Measurements from ENCODE around the gene POLR3B. TPM values are rescaled to one million over a fixed set of nuclear protein-coding genes. Genes with fewer than 3 reads are reported as not detected.

Gene POLR3B
- total and polyA plus RNA-seq, 10 of the 15 experiments (the other 5 are each of a cell fraction or from before 2014, with no cell fraction given): 2.3 to 10.5 (median 8.0) TPM

GRCh38 chr12:106342397-106343213 lies 14.9 kb upstream of the POLR3B start:
- Histone ChIP-seq H3K4me3 (no peak overlapping the region), H3K4me1 (ENCODE audit: control insufficient read depth, insufficient read depth, low read length) (no peaks in the 10 kb centered on the region), H3K27me3 (replicated peaks in 1 of 2; ENCODE audit: control insufficient read depth in 2 of 2, insufficient read depth in 2 of 2, low read length in 1 of 2) (no peaks in the 10 kb centered on the region), H3K36me3 (ENCODE audit: control insufficient read depth in 2 of 2, insufficient read depth in 2 of 2, low read length in 1 of 2) (no peaks in the 10 kb centered on the region), H3K27ac (ENCODE audit: control insufficient read depth, insufficient read depth) (no peak overlapping the region), H3K9me3 (replicated peaks; ENCODE audit: control insufficient read depth, insufficient read depth, low read length) (no peaks in the 10 kb centered on the region), H3K9ac (ENCODE audit: control insufficient read depth, insufficient read depth, low read length) (no peak overlapping the region), H4K20me1 (ENCODE audit: control insufficient read depth, insufficient read depth) (no peaks in the 10 kb centered on the region), H3K79me2 (ENCODE audit: control insufficient read depth, insufficient read depth, low read length) (no peaks in the 10 kb centered on the region), H2AFZ (ENCODE audit: control insufficient read depth, low read depth, low read length) (no peak overlapping the region), H3K4me2 (ENCODE audit: control insufficient read depth, insufficient read depth) (no peak overlapping the region)
- FAIRE-seq: no peak
- DNase-seq (ENCODE audit: low read depth, low spot score): no peak
- RAD21 ChIA-PET (ENCODE audit: unreplicated experiment): no interaction called here
- ATAC-seq: no peak
- 56% methylated on average over 9 of the region's 9 CpGs for WGBS (ENCODE audit: insufficient coverage, insufficient replicate concordance, low lambda C conversion rate, missing lambda C conversion rate)
- in situ Hi-C loops (cut with MboI): no loop called here
- CTCF ChIA-PET: interaction anchor here (2.1 to 2.2 kb wide), 2 partner anchors 15 to 116 kb away, joined by 6 to 10 read pairs; partner anchors contain the start of gene POLR3B
- intact Hi-C loops (cut with micrococcal nuclease; ENCODE audit: unreplicated experiment): no loop called here
- no TSS peak for BruUV-seq (replicated peaks)
- POLR2A ChIA-PET: no interaction called here
- SMC1A ChIA-PET (ENCODE audit: uncharacterized antibody, unreplicated experiment): interaction anchor here (1.4 kb wide), 1 partner anchor 411 kb away, joined by 3 read pairs; no protein-coding TSS in a partner anchor
- TF ChIP-seq BMI1 (IDR thresholded peaks at IDR 0.05; ENCODE audit: borderline replicate concordance) (no peak), CHD4 (IDR thresholded peaks at IDR 0.05) (no peak), MEF2B (IDR thresholded peaks at IDR 0.05; ENCODE audit: partially characterized antibody, poor library complexity, severe bottlenecking) (no peak), NFXL1 (IDR thresholded peaks at IDR 0.05; ENCODE audit: borderline replicate concordance) (no peak), SUPT20H (IDR thresholded peaks at IDR 0.05; ENCODE audit: borderline replicate concordance, control insufficient read depth, low read depth, low read length) (no peak), EED (IDR thresholded peaks at IDR 0.05; ENCODE audit: low read depth) (no peak), PAX5 (IDR thresholded peaks at IDR 0.05; ENCODE audit: borderline replicate concordance, low read depth, low read length) (no peak), POLR2AphosphoS5 (IDR thresholded peaks at IDR 0.05; ENCODE audit: low read length) (no peak), NFYA (IDR thresholded peaks at IDR 0.05; ENCODE audit: borderline replicate concordance, low read depth, low read length) (no peak), RUNX3 (IDR thresholded peaks at IDR 0.05; ENCODE audit: low read length) (no peak), ZNF24 (IDR thresholded peaks at IDR 0.05) (no peak), SUZ12 (IDR thresholded peaks at IDR 0.05; ENCODE audit: unreplicated experiment) (no peak), RELB (IDR thresholded peaks at IDR 0.05; ENCODE audit: low read depth) (no peak), E2F4 (IDR thresholded peaks at IDR 0.05; ENCODE audit: low read depth, low read length) (no peak), USF2 (IDR thresholded peaks at IDR 0.05; ENCODE audit: borderline replicate concordance, low read depth, low read length) (no peak)
- TF ChIP-seq, protein P1, sequence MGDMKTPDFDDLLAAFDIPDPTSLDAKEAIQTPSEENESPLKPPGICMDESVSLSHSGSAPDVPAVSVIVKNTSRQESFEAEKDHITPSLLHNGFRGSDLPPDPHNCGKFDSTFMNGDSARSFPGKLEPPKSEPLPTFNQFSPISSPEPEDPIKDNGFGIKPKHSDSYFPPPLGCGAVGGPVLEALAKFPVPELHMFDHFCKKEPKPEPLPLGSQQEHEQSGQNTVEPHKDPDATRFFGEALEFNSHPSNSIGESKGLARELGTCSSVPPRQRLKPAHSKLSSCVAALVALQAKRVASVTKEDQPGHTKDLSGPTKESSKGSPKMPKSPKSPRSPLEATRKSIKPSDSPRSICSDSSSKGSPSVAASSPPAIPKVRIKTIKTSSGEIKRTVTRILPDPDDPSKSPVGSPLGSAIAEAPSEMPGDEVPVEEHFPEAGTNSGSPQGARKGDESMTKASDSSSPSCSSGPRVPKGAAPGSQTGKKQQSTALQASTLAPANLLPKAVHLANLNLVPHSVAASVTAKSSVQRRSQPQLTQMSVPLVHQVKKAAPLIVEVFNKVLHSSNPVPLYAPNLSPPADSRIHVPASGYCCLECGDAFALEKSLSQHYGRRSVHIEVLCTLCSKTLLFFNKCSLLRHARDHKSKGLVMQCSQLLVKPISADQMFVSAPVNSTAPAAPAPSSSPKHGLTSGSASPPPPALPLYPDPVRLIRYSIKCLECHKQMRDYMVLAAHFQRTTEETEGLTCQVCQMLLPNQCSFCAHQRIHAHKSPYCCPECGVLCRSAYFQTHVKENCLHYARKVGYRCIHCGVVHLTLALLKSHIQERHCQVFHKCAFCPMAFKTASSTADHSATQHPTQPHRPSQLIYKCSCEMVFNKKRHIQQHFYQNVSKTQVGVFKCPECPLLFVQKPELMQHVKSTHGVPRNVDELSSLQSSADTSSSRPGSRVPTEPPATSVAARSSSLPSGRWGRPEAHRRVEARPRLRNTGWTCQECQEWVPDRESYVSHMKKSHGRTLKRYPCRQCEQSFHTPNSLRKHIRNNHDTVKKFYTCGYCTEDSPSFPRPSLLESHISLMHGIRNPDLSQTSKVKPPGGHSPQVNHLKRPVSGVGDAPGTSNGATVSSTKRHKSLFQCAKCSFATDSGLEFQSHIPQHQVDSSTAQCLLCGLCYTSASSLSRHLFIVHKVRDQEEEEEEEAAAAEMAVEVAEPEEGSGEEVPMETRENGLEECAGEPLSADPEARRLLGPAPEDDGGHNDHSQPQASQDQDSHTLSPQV (IDR thresholded peaks at IDR 0.05): no peak

Measured in GM12878 (cell line).